ENCODE data around the gene PROC. TPM values are rescaled to one million over a fixed set of nuclear protein-coding genes. Genes with fewer than 3 reads are reported as not detected.

The PROC gene
- total RNA-seq (2021; fragmentation: NEBNext Ultra II Directional; extraction: Animal tissue kit (Norgen Biotek cat#: 25700)) (1.5 and 1.7 TPM in 2 replicates), polyA plus RNA-seq (2011; rRNA removed) (1.6 and 2.2 TPM in 2 replicates), polyA minus RNA-seq (2011; rRNA and poly(A)+ RNA removed) (0.19 and 0.24 TPM in 2 replicates)
- 1.5 TPM for polyA plus RNA-seq (2011; cell fraction: cytosol; rRNA removed)
- 2.2 TPM for polyA plus RNA-seq (2011; cell fraction: nucleus; rRNA removed)
- 1.3 to 2.7 TPM (median 2.3 TPM) in 4 replicates for polyA plus RNA-seq (2012, experiment 1 of 2)
- 1.5 TPM for polyA plus RNA-seq (2012, experiment 2 of 2)
- polyA plus RNA-seq (2013, experiment 1 of 2), result 1.7 TPM
- 1.4 TPM for polyA plus RNA-seq (2013, experiment 2 of 2)
- not detected for polyA minus RNA-seq (2011; cell fraction: cytosol; rRNA and poly(A)+ RNA removed)
- not detected for polyA minus RNA-seq (2011; cell fraction: nucleus; rRNA and poly(A)+ RNA removed)
- long read RNA-seq, experiment 1, partial matches to known transcripts, result 0 of 2 reads
- long read RNA-seq, experiment 1, other reads (novel, unspliced or antisense), result 1 of 2 reads
- long read RNA-seq, experiment 2, partial matches to known transcripts, result 0 of 2 reads
- long read RNA-seq, experiment 2, other reads (novel, unspliced or antisense), result 2 of 2 reads

DNA sequence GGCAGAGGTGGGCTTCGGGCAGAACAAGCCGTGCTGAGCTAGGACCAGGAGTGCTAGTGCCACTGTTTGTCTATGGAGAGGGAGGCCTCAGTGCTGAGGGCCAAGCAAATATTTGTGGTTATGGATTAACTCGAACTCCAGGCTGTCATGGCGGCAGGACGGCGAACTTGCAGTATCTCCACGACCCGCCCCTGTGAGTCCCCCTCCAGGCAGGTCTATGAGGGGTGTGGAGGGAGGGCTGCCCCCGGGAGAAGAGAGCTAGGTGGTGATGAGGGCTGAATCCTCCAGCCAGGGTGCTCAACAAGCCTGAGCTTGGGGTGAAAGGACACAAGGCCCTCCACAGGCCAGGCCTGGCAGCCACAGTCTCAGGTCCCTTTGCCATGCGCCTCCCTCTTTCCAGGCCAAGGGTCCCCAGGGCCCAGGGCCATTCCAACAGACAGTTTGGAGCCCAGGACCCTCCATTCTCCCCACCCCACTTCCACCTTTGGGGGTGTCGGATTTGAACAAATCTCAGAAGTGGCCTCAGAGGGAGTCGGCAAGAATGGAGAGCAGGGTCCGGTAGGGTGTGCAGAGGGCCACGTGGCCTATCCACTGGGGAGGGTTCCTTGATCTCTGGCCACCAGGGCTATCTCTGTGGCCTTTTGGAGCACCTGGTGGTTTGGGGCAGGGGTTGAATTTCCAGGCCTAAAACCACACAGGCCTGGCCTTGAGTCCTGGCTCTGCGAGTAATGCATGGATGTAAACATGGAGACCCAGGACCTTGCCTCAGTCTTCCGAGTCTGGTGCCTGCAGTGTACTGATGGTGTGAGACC, at the start of gene PROC:
PROC (plus strand) TSS at position 128 of the 812 bp plus-strand sequence. CDS start 1,516 bp downstream, outside the sequence.
- WGBS, 2 experiments (ENCODE audit: extremely low coverage in 1 of 2, insufficient coverage in 1 of 2, insufficient read length in 1 of 2, insufficient replicate concordance in 2 of 2, low coverage in 1 of 2, low lambda C conversion rate in 2 of 2, missing lambda C conversion rate in 1 of 2), result 90% methylated on average over 16 of the region's 16 CpGs; no CpG with 5 or more reads in 1 of the 2 experiments
- H2AFZ ChIP-seq (ENCODE audit: low read length), result no peak within 1 kb of the TSS
- peaks cover 1 to 53% (median 42%) of the 10 kb centered on the region in 4 experiments for H3K27me3 ChIP-seq (replicated peaks in 1 of 4; ENCODE audit: control insufficient read depth in 3 of 4, extremely low read depth in 1 of 4, insufficient read depth in 3 of 4, low read length in 3 of 4)
- H4K20me1 ChIP-seq (replicated peaks in 1 of 2; ENCODE audit: control insufficient read depth in 1 of 2, insufficient read depth in 2 of 2, low read length in 2 of 2), result peaks cover 0 to 2% of the 10 kb centered on the region in 2 experiments
- no peak within 1 kb of the TSS for H3K4me3 ChIP-seq (ENCODE audit: extremely low read depth in 1 of 4, insufficient read depth in 2 of 4, low read depth in 3 of 4, low read length in 4 of 4)
- no peak within 1 kb of the TSS for H2BK15ac ChIP-seq (ENCODE audit: low read length)
- H3K4me2 ChIP-seq (ENCODE audit: insufficient read depth in 1 of 2, low read depth in 2 of 2, low read length in 2 of 2), result no peak within 1 kb of the TSS
- peaks cover 14% of the 10 kb centered on the region for H3K23me2 ChIP-seq (ENCODE audit: low read depth, low read length)
- no peak within 1 kb of the TSS for H3K14ac ChIP-seq (ENCODE audit: insufficient read length)
- no peak within 1 kb of the TSS for H3K56ac ChIP-seq (replicated peaks; ENCODE audit: insufficient read length, low read depth, low read length)
- no peak within 1 kb of the TSS; a peak in 1 of 7 replicates for H3K9ac ChIP-seq (replicated peaks in 1 of 4; ENCODE audit: extremely low read depth in 1 of 4, low read depth in 3 of 4, low read length in 3 of 4)
- no peak within 1 kb of the TSS; the same call in 1 of the 2 replicates for H4K8ac ChIP-seq (ENCODE audit: extremely low read depth, insufficient read depth, low read length)
- H3K9me3 ChIP-seq (ENCODE audit: insufficient read depth in 2 of 2, low read depth in 1 of 2, low read length in 1 of 2), result no peaks in the 10 kb centered on the region
- no peak within 1 kb of the TSS for H3K4ac ChIP-seq (replicated peaks; ENCODE audit: insufficient read length, low read depth, low read length)
- no peak within 1 kb of the TSS for H3K27ac ChIP-seq (ENCODE audit: low read depth, low read length)
- ChIA-PET POLR2A (ENCODE audit: partially characterized antibody) (no interaction called here), CTCF (ENCODE audit: partially characterized antibody) (interaction anchor here (0.6 to 7.4 kb wide), 10 partner anchors 8 to 1147 kb away, joined by 3 to 74 read pairs (median 6); no protein-coding TSS in a partner anchor)
- H4K5ac ChIP-seq (ENCODE audit: insufficient read length, low read depth, low read length), result no peak within 1 kb of the TSS
- H3K36me3 ChIP-seq (ENCODE audit: control insufficient read depth in 2 of 4, insufficient read depth in 4 of 4, low read length in 3 of 4), result no peaks in the 10 kb centered on the region
- H2BK20ac ChIP-seq (ENCODE audit: low read length), result 0 out of 2 replicates have a peak within 1 kb of the TSS, but pooled peaks have one; percentile 66
- TF ChIP-seq RFX5 (IDR thresholded peaks at IDR 0.05; ENCODE audit: borderline replicate concordance, low read depth, low read length) (no peak), CREB1 (IDR thresholded peaks at IDR 0.05) (no peak), HDAC2 (IDR thresholded peaks at IDR 0.05; ENCODE audit: borderline replicate concordance in 1 of 2, low read depth in 2 of 2, low read length in 2 of 2) (no peak)
- H4K91ac ChIP-seq (replicated peaks; ENCODE audit: insufficient read length, low read length), result peak within 1 kb of the TSS; percentile 69
- H3K18ac ChIP-seq (ENCODE audit: extremely low read depth, low read length), result no peak within 1 kb of the TSS
- no peak within 1 kb of the TSS for H2AK5ac ChIP-seq (ENCODE audit: low read depth, low read length)
- DNase-seq (ENCODE audit: low read depth in 1 of 2, low spot score in 2 of 2), result no peak
- FAIRE-seq, result no peak
- no peak within 1 kb of the TSS for H2BK12ac ChIP-seq (ENCODE audit: low read depth, low read length)
- H2BK5ac ChIP-seq (ENCODE audit: low read depth, low read length), result no peak within 1 kb of the TSS
- H2BK120ac ChIP-seq (replicated peaks; ENCODE audit: low read depth, low read length), result no peak within 1 kb of the TSS
- H3K4me1 ChIP-seq (replicated peaks in 1 of 4; ENCODE audit: control insufficient read depth in 3 of 4, insufficient read depth in 4 of 4, low read length in 3 of 4), result peaks cover 0 to 8% (median 2%) of the 10 kb centered on the region in 4 experiments; a peak in 4 of 7 replicates
- no peak within 1 kb of the TSS for H3K23ac ChIP-seq (ENCODE audit: insufficient read length)
- no peaks in the 10 kb centered on the region for H3K79me1 ChIP-seq (ENCODE audit: low read depth, low read length)
- H3K79me2 ChIP-seq (ENCODE audit: control insufficient read depth in 1 of 2, insufficient read depth in 2 of 2, low read length in 2 of 2), result no peaks in the 10 kb centered on the region
